LHCN-M2 (cell line): ENCODE measurements around the gene CHTF8. TPM values are rescaled to one million over a fixed set of nuclear protein-coding genes. Genes with fewer than 3 reads are reported as not detected.
"Not testable (repeated sequence)": the region's sequence is repeated elsewhere in the genome, so short reads cannot be mapped to it uniquely, and the experiment has no call there.

Experiments
- DNase-seq: peaks from one replicate; pipeline ENCODE4 v3.0.0-alpha.2; 2012; ENCODE audit warnings: low read depth
- polyA plus RNA-seq: library from polyadenylated mRNA; unstranded; fragments of >200 nt; gene quantifications from one replicate; pipeline ENCODE4 v1.2.1, GENCODE V29; 2012; ENCODE audit warnings: missing spikeins
- total RNA-seq: library from RNA; depleted of rRNA; stranded (reverse); fragments of >200 nt; gene quantifications from 2 replicates; pipeline ENCODE4 v1.2.3, GENCODE V29; 2014; rRNA removed

Gene CHTF8, protein sequence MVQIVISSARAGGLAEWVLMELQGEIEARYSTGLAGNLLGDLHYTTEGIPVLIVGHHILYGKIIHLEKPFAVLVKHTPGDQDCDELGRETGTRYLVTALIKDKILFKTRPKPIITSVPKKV
- 53.7 and 67.9 TPM in 2 replicates for total RNA-seq
- polyA plus RNA-seq: 85.6 TPM

GRCh38 chr16:69132424-69133252 is at the start of gene CHTF8, which contains the start of gene UTP4:
CHTF8 (minus strand) TSS chr16:69132588; CDS start chr16:69121458, 11,130 bp downstream.
UTP4 (plus strand) TSS chr16:69132649; CDS start chr16:69133460, 811 bp downstream.
- DNase-seq: peak; percentile 79

- no peak for DNase-seq
Measured at GRCh38 chr16:69180011-69180338, 47.6 kb upstream of the CHTF8 start.

GRCh38 chr16:69179328-69180010 is 47.1 kb upstream of the CHTF8 start:
- DNase-seq: peak; percentile 80

DNA sequence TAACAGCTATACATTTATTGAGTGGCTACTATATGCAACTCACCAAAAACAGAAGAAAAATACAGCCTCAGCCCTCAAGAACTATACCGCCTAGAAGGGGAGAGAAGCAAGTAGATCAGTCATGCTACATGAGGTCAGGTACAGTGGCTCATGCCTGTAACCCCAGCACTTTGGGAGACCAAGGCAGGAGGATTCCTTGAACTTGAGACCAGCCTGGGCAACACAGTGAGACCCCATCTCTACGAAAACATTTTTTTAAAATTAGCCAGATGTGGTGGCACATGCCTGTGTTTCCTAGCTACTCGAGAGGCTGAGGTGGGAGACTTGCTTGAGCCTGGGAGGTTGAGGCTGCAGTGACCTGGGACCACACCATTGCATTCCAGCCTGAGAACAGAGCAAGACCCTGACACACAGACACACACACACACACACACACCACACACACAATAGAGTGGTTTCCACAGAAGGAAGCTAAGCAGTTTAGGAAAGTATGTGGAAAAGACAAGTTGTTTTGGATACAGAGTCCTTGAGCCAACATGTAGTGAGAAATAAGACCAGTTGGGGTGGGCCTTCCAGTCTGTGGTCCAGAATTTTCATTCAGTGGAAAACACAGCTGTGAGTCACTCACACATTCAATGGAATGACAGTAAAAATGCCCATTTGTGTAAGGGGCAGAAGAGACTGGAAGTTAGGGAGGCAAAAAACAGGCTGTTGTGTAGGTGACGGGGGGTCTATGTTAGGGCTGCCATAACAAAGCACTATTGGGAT is 43.8 kb upstream of the CHTF8 start:
- peak; percentile 62 for DNase-seq

- DNase-seq: no peak
Measured at GRCh38 chr16:69171325-69172084, 39.1 kb upstream of the CHTF8 start.

GRCh38 chr16:69169607-69170352 is 37.4 kb upstream of the CHTF8 start:
- DNase-seq: no peak

DNA sequence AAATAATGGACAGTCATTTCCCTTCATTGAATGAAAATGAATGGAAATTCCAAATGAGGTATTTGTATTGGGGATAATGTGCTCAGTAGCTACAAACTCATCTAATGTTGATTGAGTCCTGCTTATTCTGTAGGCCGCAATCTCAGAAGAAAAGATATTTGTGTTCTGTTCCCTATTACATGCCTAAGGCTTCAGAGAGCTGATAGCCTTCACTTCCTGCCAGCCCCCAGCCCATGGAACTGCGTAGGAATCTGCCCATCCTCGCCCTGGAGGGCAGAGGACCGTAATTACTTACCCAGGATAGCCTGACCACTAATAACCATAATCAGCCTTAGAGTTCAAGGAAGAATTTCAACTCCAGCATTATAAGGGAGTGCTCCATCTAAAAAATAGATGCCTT is 36.7 kb upstream of the CHTF8 start:
- DNase-seq: no peak

- no peak for DNase-seq
Measured at GRCh38 chr16:69166946-69167930, 34.9 kb upstream of the CHTF8 start.

DNA sequence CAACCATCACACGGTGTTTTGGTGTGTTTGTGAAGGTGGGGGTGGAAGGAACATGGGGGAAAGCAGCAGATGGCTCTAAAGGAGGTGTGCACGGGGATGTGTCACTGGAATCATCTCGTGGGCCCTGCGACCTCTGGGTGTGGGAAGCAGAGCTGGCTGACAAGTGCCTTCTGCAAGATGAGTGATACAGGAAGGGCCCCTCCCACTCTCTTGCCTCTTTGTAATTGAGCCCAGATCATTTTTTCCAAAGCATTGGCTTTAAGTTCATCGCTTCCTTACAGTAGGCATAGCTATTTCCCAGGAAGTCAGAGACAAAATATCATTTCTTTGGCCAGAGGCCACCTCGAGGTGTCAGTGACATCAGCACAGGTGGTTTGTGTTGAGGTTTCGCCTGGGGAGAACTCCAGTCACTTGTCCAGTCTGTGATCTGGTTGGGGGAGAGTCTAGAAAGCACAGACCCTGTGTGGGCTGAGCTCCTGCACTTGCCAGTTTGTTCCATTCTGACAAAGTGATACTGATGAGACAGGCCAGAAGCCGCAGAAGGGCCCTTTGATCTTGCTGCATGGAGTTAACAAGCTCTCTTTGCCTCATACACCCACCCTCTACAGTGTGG is 33.9 kb upstream of the CHTF8 start:
- peak; percentile 29 for DNase-seq

- DNase-seq: no peak
Measured at GRCh38 chr16:69165584-69165983, 33.2 kb upstream of the CHTF8 start.

GRCh38 chr16:69160192-69160591 is 27.8 kb upstream of the CHTF8 start:
- DNase-seq: no peak

GRCh38 chr16:69157196-69157595 is 24.8 kb upstream of the CHTF8 start:
- no peak for DNase-seq

DNA sequence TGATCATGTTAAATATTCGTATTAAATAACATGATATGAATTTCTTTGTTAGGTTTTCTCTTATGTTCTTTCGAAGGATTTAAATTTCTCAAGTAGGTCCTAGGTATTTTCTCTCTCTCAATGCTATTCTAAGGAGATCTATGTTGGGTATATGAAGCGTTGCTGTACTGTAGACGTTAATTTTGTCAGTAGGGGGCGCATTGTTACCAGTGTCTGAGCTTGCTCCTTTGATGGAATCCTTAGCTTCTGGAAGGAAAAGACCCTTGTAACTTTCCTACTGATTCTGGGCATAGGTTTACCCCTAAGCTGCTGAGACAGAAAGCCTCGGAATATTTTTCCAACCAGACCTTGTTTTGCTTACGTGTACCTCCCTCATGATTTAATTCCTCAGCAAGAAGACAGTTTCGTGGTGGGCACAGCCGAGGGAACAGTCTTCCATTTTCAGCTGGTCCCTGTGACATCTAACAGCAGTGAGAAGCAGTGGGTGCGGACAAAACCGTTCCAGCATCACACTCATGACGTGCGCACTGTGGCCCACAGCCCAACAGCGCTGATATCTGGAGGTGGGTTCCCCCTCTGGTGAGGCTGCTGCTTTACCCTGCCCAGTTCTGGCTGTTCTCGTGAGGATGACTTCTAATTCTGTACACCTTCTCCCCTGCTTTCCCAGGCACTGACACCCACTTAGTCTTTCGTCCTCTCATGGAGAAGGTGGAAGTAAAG is 17.9 kb upstream of the CHTF8 start:
- DNase-seq: peak; percentile 67

DNA sequence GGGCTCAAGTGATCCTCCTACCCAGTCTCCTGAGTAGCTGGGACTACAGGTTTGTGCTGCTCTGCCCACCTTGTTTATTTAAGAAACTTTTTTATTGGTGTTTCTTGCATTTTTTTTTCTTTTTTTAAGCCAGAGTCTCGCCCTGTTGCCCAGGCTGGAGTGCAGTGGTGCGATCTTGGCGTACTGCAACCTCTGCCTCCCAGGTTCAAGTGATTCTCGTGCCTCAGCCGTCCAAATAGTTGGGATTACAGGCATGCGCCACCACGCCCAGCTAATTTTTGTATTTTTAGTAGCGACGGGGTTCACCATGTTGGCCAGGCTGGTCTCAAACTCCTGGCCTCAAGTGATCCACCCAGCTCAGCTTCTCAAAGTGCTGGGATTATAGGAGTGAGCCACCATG is 17.2 kb upstream of the CHTF8 start:
- DNase-seq: not testable (repeated sequence)

DNA sequence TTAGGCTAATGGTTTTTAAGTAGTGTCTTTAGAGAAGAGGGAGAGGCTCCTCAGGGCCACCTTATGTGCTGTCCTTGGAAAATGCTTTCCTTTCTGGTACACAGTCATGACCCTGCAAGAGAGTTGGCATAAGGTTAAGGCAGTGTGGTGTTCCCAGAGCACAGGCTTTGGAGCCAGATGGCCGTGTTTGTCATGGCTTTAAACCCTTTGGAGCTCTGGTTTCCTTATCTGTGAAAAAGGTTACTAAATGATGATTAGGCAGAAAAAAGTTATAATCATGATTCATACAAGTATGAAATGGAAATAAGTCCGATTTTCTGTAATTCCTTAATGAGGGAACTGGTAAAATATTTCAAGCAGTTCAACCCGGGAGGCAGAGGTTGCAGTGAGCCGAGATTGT is 13.3 kb upstream of the CHTF8 start:
- peak; percentile 76 for DNase-seq

DNA sequence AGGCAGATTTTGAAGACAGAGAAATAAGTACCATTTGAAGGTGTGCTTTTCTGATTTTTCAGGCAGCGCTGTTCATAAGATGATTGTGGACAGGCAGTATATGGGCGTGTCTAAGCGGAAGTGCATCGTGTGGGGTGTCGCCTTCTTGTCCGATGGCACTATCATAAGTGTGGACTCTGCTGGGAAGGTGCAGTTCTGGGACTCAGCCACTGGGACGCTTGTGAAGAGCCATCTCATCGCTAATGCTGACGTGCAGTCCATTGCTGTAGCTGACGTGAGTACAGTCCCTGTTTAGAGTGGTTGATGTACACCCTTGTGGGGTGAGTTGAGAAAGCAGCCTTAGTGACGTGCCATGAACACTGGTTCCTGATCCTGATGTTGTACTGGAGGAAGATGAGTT is 10.7 kb upstream of the CHTF8 start:
- peak; percentile 19 for DNase-seq

DNA sequence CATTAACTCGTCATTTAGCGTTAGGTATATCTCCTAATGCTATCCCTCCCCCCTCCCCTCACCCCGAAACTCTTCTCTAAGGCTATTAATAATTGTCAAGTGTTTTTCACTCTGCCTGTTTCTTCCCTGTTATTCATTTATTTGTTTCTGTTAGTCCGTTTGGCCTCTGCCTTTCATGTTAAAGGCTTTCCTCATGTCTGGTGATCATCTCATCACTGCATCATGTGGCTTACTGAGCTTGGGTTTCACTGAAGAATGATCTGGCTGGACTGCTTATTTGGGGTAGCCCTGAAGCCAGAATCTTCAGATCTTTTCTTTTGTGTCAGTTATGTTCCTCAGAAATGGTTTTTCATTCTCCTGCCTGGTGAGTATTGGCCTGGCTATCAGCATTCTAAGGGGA is 9.5 kb upstream of the CHTF8 start:
- DNase-seq: no peak

GRCh38 chr16:69141014-69141413 is 8.6 kb upstream of the CHTF8 start:
- no peak for DNase-seq
